ENCODE data around the gene PFDN5. TPM values are rescaled to one million over a fixed set of nuclear protein-coding genes. Genes with fewer than 3 reads are reported as not detected.

The PFDN5 gene
- total RNA-seq, 1 experiment from 2014 or later = 288 TPM

GRCh38 chr12:53340398-53340797, 45.1 kb downstream of the PFDN5 start:
- no peak overlapping the region for H3K4me3 ChIP-seq (ENCODE audit: low read depth, low read length, poor library complexity, severe bottlenecking)
- H3K36me3 ChIP-seq (ENCODE audit: insufficient read depth, low read length, poor library complexity, severe bottlenecking) = no peaks in the 10 kb centered on the region
- H3K9me3 ChIP-seq (ENCODE audit: low read depth, low read length, poor library complexity, severe bottlenecking) = no peaks in the 10 kb centered on the region
- no peak overlapping the region for H3K27ac ChIP-seq (ENCODE audit: low read depth, low read length, poor library complexity, severe bottlenecking)
- CTCF ChIA-PET = no interaction called here
- intact Hi-C loops (cut with micrococcal nuclease; ENCODE audit: unreplicated experiment) = no loop called here
- BruUV-seq (replicated peaks) = no TSS peak
- POLR2A ChIA-PET (ENCODE audit: low non-redundant PET) = no interaction called here
- H3K27me3 ChIP-seq (replicated peaks; ENCODE audit: insufficient read depth, low read depth, low read length, poor library complexity) = no peaks in the 10 kb centered on the region
- DNase-seq (ENCODE audit: low spot score) = no peak
- H3K4me1 ChIP-seq (ENCODE audit: insufficient read depth, low read length, poor library complexity, severe bottlenecking) = peaks cover 3% of the 10 kb centered on the region
- TF ChIP-seq CTCF (conservative IDR thresholded peaks at IDR 0.05; ENCODE audit: low read depth, low read length) = no peak
- no peak for TF ChIP-seq EZH2 (IDR thresholded peaks at IDR 0.05; ENCODE audit: borderline replicate concordance, low read depth, low read length, poor library complexity, severe bottlenecking)

GRCh38 chr12:53343449-53343848, 48.1 kb downstream of the PFDN5 start:
- BruUV-seq (replicated peaks) = no TSS peak
- no peak overlapping the region for H3K27ac ChIP-seq (ENCODE audit: low read depth, low read length, poor library complexity, severe bottlenecking)
- H3K27me3 ChIP-seq (replicated peaks; ENCODE audit: insufficient read depth, low read depth, low read length, poor library complexity) = no peaks in the 10 kb centered on the region
- CTCF ChIA-PET = no interaction called here
- no peaks in the 10 kb centered on the region for H3K36me3 ChIP-seq (ENCODE audit: insufficient read depth, low read length, poor library complexity, severe bottlenecking)
- no peak overlapping the region for H3K4me3 ChIP-seq (ENCODE audit: low read depth, low read length, poor library complexity, severe bottlenecking)
- intact Hi-C loops (cut with micrococcal nuclease; ENCODE audit: unreplicated experiment) = no loop called here
- H3K9me3 ChIP-seq (ENCODE audit: low read depth, low read length, poor library complexity, severe bottlenecking) = no peaks in the 10 kb centered on the region
- POLR2A ChIA-PET (ENCODE audit: low non-redundant PET) = no interaction called here
- TF ChIP-seq CTCF (conservative IDR thresholded peaks at IDR 0.05; ENCODE audit: low read depth, low read length) (no peak), EZH2 (IDR thresholded peaks at IDR 0.05; ENCODE audit: borderline replicate concordance, low read depth, low read length, poor library complexity, severe bottlenecking) (no peak)
- H3K4me1 ChIP-seq (ENCODE audit: insufficient read depth, low read length, poor library complexity, severe bottlenecking) = peaks cover 13% of the 10 kb centered on the region
- no peak for DNase-seq (ENCODE audit: low spot score)

GRCh38 chr12:53343969-53344368, 48.6 kb downstream of the PFDN5 start:
- ChIA-PET POLR2A (ENCODE audit: low non-redundant PET) (no interaction called here), CTCF (interaction anchor here (2.8 kb wide), 1 partner anchor 77 kb away, joined by 15 read pairs; no protein-coding TSS in a partner anchor)
- no peak for TF ChIP-seq CTCF (conservative IDR thresholded peaks at IDR 0.05; ENCODE audit: low read depth, low read length)
- TF ChIP-seq EZH2 (IDR thresholded peaks at IDR 0.05; ENCODE audit: borderline replicate concordance, low read depth, low read length, poor library complexity, severe bottlenecking) = no peak
- Histone ChIP-seq H3K9me3 (ENCODE audit: low read depth, low read length, poor library complexity, severe bottlenecking) (no peaks in the 10 kb centered on the region), H3K27me3 (replicated peaks; ENCODE audit: insufficient read depth, low read depth, low read length, poor library complexity) (no peaks in the 10 kb centered on the region), H3K27ac (ENCODE audit: low read depth, low read length, poor library complexity, severe bottlenecking) (no peak overlapping the region), H3K36me3 (ENCODE audit: insufficient read depth, low read length, poor library complexity, severe bottlenecking) (no peaks in the 10 kb centered on the region), H3K4me3 (ENCODE audit: low read depth, low read length, poor library complexity, severe bottlenecking) (no peak overlapping the region), H3K4me1 (ENCODE audit: insufficient read depth, low read length, poor library complexity, severe bottlenecking) (peaks cover 13% of the 10 kb centered on the region)
- no TSS peak for BruUV-seq (replicated peaks)
- intact Hi-C loops (cut with micrococcal nuclease; ENCODE audit: unreplicated experiment) = no loop called here
- DNase-seq (ENCODE audit: low spot score) = no peak
